Subcutaneous abdominal adipose tissue (tissue), 5 donors: ENCODE measurements around the gene BTBD16.

Source experiments
- H3K27ac ChIP-seq: one replicate; pipeline ENCODE4 v1.7.0; 2013; ENCODE audit warnings: low read depth, mild to moderate bottlenecking, inconsistent platforms, low read length, moderate library complexity
- H3K27me3 ChIP-seq, 5 donors: one replicate each; pipeline ENCODE4 v1.7.0; 2013; ENCODE audit warnings: low read length in 5 of 5, inconsistent platforms in 1 of 5; ENCODE audit not compliant: control insufficient read depth in 5 of 5, insufficient read depth in 4 of 5
- H3K36me3 ChIP-seq, 5 donors: one replicate each; pipeline ENCODE4 v1.7.0; 2013; ENCODE audit warnings: low read length in 5 of 5; ENCODE audit not compliant: control insufficient read depth in 5 of 5, insufficient read depth in 5 of 5
- H3K4me1 ChIP-seq, 5 donors: one replicate each; pipeline ENCODE4 v1.7.0; 2013; ENCODE audit warnings: low read length in 5 of 5, mild to moderate bottlenecking in 3 of 5, moderate library complexity in 1 of 5; ENCODE audit not compliant: control insufficient read depth in 5 of 5, insufficient read depth in 5 of 5
- H3K4me3 ChIP-seq, 5 donors: one replicate each; pipeline ENCODE4 v1.7.0; 2013; ENCODE audit warnings: low read length in 5 of 5, low read depth in 1 of 5
- H3K9ac ChIP-seq, 5 donors: one replicate each; pipeline ENCODE4 v1.7.0; 2013; ENCODE audit warnings: low read length in 5 of 5, mild to moderate bottlenecking in 4 of 5, moderate library complexity in 3 of 5
- H3K9me3 ChIP-seq, 5 donors: one replicate each; pipeline ENCODE4 v1.7.0; 2013; ENCODE audit warnings: low read length in 5 of 5; ENCODE audit not compliant: control insufficient read depth in 5 of 5
- donor health status: healthy.
- donor health status: healthy.
- donor health status: healthy.
- donor health status: healthy.
- donor health status: healthy.

Gene BTBD16

DNA sequence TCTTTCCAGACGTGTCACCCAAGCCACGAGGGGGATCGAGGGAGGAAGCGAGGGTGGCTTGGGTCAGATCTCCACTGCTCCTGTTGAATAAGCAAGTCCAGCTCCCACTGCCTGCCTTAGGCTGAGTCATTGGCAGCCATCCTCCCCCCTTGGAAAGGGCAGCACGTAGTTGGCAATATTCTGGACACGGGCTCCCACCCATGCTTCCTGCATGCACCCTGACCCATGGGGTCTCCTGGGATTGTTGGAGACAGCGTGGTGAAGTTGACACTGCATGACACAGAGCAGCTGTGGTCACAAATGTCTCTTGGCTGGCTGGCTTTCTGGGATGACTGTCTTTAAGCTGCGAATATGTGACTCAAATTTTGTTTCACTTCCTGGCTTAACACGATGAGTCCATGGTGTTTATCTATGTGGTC is 11.2 kb downstream of the BTBD16 start:
- peaks cover 0 to 7% (median 5%) of the 10 kb centered on the region in 5 donors for H3K4me1 ChIP-seq
- no peak overlapping the region for H3K9ac ChIP-seq
- no peak overlapping the region for H3K4me3 ChIP-seq
- no peak overlapping the region for H3K27ac ChIP-seq
- no peaks in the 10 kb centered on the region for H3K27me3 ChIP-seq
- H3K36me3 ChIP-seq: no peaks in the 10 kb centered on the region
- no peaks in the 10 kb centered on the region for H3K9me3 ChIP-seq

GRCh38 chr10:122282909-122283308 is 11.8 kb downstream of the BTBD16 start:
- H3K36me3 ChIP-seq: no peaks in the 10 kb centered on the region
- no peak overlapping the region for H3K4me3 ChIP-seq
- H3K9me3 ChIP-seq: no peaks in the 10 kb centered on the region
- H3K9ac ChIP-seq: no peak overlapping the region
- no peak overlapping the region for H3K27ac ChIP-seq
- H3K27me3 ChIP-seq: no peaks in the 10 kb centered on the region
- H3K4me1 ChIP-seq: peaks cover 0 to 9% (median 8%) of the 10 kb centered on the region in 5 donors

- Histone ChIP-seq H3K27ac (no peak overlapping the region), H3K4me1 (peaks cover 0 to 9% (median 8%) of the 10 kb centered on the region in 5 donors)
Measured at GRCh38 chr10:122285506-122286444, 14.7 kb downstream of the BTBD16 start.

GRCh38 chr10:122286867-122287266 is 15.8 kb downstream of the BTBD16 start:
- peaks cover 0 to 9% (median 8%) of the 10 kb centered on the region in 5 donors for H3K4me1 ChIP-seq
- H3K4me3 ChIP-seq: no peak overlapping the region
- H3K36me3 ChIP-seq: no peaks in the 10 kb centered on the region
- H3K9me3 ChIP-seq: no peaks in the 10 kb centered on the region
- H3K27ac ChIP-seq: no peak overlapping the region
- H3K9ac ChIP-seq: no peak overlapping the region
- no peaks in the 10 kb centered on the region for H3K27me3 ChIP-seq

More at GRCh38 chr10:122285506-122286444, 14.7 kb downstream of the BTBD16 start:
- no peaks in the 10 kb centered on the region for H3K9me3 ChIP-seq
- no peak overlapping the region for H3K4me3 ChIP-seq
- H3K27me3 ChIP-seq: no peaks in the 10 kb centered on the region
- no peak overlapping the region for H3K9ac ChIP-seq
- no peaks in the 10 kb centered on the region for H3K36me3 ChIP-seq

- Histone ChIP-seq H3K27ac (no peak overlapping the region), H3K27me3 (no peaks in the 10 kb centered on the region), H3K4me3 (no peak overlapping the region), H3K9me3 (no peaks in the 10 kb centered on the region), H3K4me1 (peaks cover 0 to 9% (median 8%) of the 10 kb centered on the region in 5 donors), H3K9ac (no peak overlapping the region), H3K36me3 (no peaks in the 10 kb centered on the region)
Measured at GRCh38 chr10:122287570-122287969, 16.5 kb downstream of the BTBD16 start.

- Histone ChIP-seq H3K4me3 (no peak overlapping the region), H3K9ac (no peak overlapping the region), H3K27ac (no peak overlapping the region), H3K36me3 (no peaks in the 10 kb centered on the region), H3K9me3 (no peaks in the 10 kb centered on the region), H3K27me3 (no peaks in the 10 kb centered on the region), H3K4me1 (peaks cover 0 to 9% (median 8%) of the 10 kb centered on the region in 5 donors)
Measured at GRCh38 chr10:122288262-122288661, 17.2 kb downstream of the BTBD16 start.

DNA sequence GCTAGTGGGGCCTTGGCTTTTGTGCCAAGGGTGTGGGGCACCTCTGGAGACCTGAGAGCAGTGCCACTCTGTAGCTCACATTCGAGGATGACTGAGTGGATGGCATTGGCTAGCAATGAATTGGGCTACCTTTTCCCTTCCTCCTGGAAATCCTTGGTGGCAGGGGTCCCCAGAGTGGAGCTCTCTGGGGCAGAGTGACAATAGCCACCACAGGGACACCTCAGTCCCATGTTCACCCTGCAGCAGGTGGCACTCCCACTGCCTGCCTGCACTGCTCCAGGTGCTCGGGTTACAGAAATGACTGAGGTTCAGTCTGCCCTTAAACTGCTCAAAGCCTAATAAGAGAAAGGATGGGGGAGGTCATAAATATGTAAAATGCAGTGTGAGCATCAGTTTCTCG is 17.8 kb downstream of the BTBD16 start:
- H3K4me1 ChIP-seq: peaks cover 0 to 9% (median 8%) of the 10 kb centered on the region in 5 donors
- no peak overlapping the region for H3K4me3 ChIP-seq
- H3K36me3 ChIP-seq: no peaks in the 10 kb centered on the region
- H3K9ac ChIP-seq: no peak overlapping the region
- no peaks in the 10 kb centered on the region for H3K9me3 ChIP-seq
- no peak overlapping the region for H3K27ac ChIP-seq
- no peaks in the 10 kb centered on the region for H3K27me3 ChIP-seq

GRCh38 chr10:122290334-122290733 is 19.2 kb downstream of the BTBD16 start:
- peaks cover 0 to 9% (median 8%) of the 10 kb centered on the region in 5 donors for H3K4me1 ChIP-seq
- no peaks in the 10 kb centered on the region for H3K9me3 ChIP-seq
- H3K9ac ChIP-seq: no peak overlapping the region
- no peak overlapping the region for H3K4me3 ChIP-seq
- no peaks in the 10 kb centered on the region for H3K36me3 ChIP-seq
- no peaks in the 10 kb centered on the region for H3K27me3 ChIP-seq
- no peak overlapping the region for H3K27ac ChIP-seq

DNA sequence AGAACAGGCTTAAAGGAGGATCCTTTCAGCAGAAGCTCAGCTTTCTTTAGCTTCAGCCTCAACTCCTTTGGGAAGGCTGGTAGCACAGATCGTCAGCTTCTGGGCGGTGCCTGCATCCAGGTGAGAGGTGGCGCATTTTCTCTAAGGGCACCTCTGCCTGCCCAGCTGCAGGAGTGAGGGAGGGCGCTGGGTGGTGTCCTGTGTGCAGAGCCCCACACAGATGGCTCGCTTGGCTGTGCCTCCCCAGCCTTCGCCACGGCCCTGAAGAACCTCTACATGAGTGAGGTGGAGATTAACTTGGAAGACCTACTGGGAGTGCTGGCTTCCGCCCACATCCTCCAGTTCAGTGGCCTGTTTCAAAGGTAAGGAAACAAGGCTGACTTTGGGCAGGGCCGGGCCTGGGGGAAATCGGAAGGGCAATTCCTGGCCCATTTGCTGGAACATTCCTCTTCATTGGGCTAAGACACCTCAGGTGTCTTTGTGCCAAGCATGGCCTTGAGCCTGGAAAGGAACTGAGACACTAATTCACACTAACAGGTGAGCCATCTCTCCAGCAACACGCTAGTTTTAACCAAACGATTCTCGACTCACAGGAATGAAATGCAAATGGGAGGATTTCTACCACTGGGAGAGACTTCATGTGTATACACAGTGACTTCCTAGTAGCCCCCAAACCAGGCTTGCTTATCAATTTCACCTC is 19.9 kb downstream of the BTBD16 start:
- no peaks in the 10 kb centered on the region for H3K27me3 ChIP-seq
- no peaks in the 10 kb centered on the region for H3K9me3 ChIP-seq
- H3K9ac ChIP-seq: no peak overlapping the region
- no peak overlapping the region for H3K4me3 ChIP-seq
- H3K36me3 ChIP-seq: no peaks in the 10 kb centered on the region
- no peak overlapping the region for H3K27ac ChIP-seq
- H3K4me1 ChIP-seq: peaks cover 0 to 9% (median 8%) of the 10 kb centered on the region in 5 donors

GRCh38 chr10:122291739-122292138 is 20.6 kb downstream of the BTBD16 start:
- H3K36me3 ChIP-seq: no peaks in the 10 kb centered on the region
- H3K27ac ChIP-seq: no peak overlapping the region
- no peaks in the 10 kb centered on the region for H3K9me3 ChIP-seq

More at GRCh38 chr10:122291739-122292138, 20.6 kb downstream of the BTBD16 start:
- H3K9ac ChIP-seq: no peak overlapping the region
- H3K27me3 ChIP-seq: no peaks in the 10 kb centered on the region
- peaks cover 0 to 9% (median 7%) of the 10 kb centered on the region in 5 donors for H3K4me1 ChIP-seq
- no peak overlapping the region for H3K4me3 ChIP-seq
